SU-DHL-6 (cell line): ENCODE data around the gene IMMT.

Experiments
- CTCF ChIP-seq: fragments of 200-600 bp; sonication (generic); IDR thresholded peaks from one replicate; pipeline ENCODE4 v1.5.1; 2017; ENCODE audit warnings: antibody characterized with exemption, mild to moderate bottlenecking, low read length, moderate library complexity; ENCODE audit not compliant: insufficient read depth, poor library complexity, severe bottlenecking
- EZH2phosphoT487 ChIP-seq: fragments of 200-600 bp; sonication (generic), shearing (Covaris generic); conservative IDR thresholded peaks from 2 replicates; pipeline ENCODE4 v1.6.1; 2018; ENCODE audit warnings: mild to moderate bottlenecking, antibody characterized with exemption, low read length, moderate library complexity, mixed read lengths

- TF ChIP-seq CTCF (no peak), EZH2phosphoT487 (no peak)
Observed at GRCh38 chr2:86176597-86176996, 18.7 kb downstream of the IMMT start.
